SKM-1 (cell line): ENCODE data around the gene IGSF8.

Experiments used
- DNase-seq: peaks from one replicate; lab custom pipeline; 2025; ENCODE audit not compliant: unreplicated experiment; lab: John Stamatoyannopoulos, UW

Gene IGSF8

GRCh38 chr1:160107512-160107911 is 9.1 kb upstream of the IGSF8 start:
- DNase-seq, result no peak

GRCh38 chr1:160105155-160105554 is 6.7 kb upstream of the IGSF8 start:
- DNase-seq, result no peak

- no peak for DNase-seq
These were observed 6.1 kb upstream of the IGSF8 start for GRCh38 chr1:160104486-160104885.

- no peak for DNase-seq
These were observed 5.4 kb upstream of the IGSF8 start for GRCh38 chr1:160103658-160104408.

GRCh38 chr1:160101717-160102522 is 3.5 kb upstream of the IGSF8 start:
- DNase-seq, result no peak

- peak; percentile 80 for DNase-seq
These were observed 2.8 kb upstream of the IGSF8 start for GRCh38 chr1:160101037-160101716.

GRCh38 chr1:160099716-160100375 is 1.4 kb upstream of the IGSF8 start:
- no peak for DNase-seq

GRCh38 chr1:160098852-160099561 is 588 bp upstream of the IGSF8 start:
- peak; percentile 87 for DNase-seq

GRCh38 chr1:160097151-160097910 is 1.1 kb downstream of the IGSF8 start:
- DNase-seq, result no peak

- no peak for DNase-seq
These were observed 1.9 kb downstream of the IGSF8 start for GRCh38 chr1:160096274-160097116.

GRCh38 chr1:160095382-160096105 is 2.9 kb downstream of the IGSF8 start:
- DNase-seq, result no peak

GRCh38 chr1:160094806-160095205 is 3.6 kb downstream of the IGSF8 start:
- no peak for DNase-seq

GRCh38 chr1:160094291-160094625 is 4.2 kb downstream of the IGSF8 start:
- no peak for DNase-seq

GRCh38 chr1:160093624-160094290 is 4.7 kb downstream of the IGSF8 start:
- no peak for DNase-seq

GRCh38 chr1:160093069-160093395 is 5.4 kb downstream of the IGSF8 start:
- DNase-seq, result no peak

GRCh38 chr1:160092366-160093068 is 5.9 kb downstream of the IGSF8 start:
- no peak for DNase-seq

GRCh38 chr1:160091666-160092223 is 6.7 kb downstream of the IGSF8 start:
- DNase-seq, result no peak
